Measurements from ENCODE around the gene FXYD4. TPM values are rescaled to one million over a fixed set of nuclear protein-coding genes. Genes with fewer than 3 reads are reported as not detected.
"Not testable (repeated sequence)": the region's sequence is repeated elsewhere in the genome, so short reads cannot be mapped to it uniquely, and the experiment has no call there.

The FXYD4 gene
- total RNA-seq, 2 experiments from 2014 or later: not detected

DNA sequence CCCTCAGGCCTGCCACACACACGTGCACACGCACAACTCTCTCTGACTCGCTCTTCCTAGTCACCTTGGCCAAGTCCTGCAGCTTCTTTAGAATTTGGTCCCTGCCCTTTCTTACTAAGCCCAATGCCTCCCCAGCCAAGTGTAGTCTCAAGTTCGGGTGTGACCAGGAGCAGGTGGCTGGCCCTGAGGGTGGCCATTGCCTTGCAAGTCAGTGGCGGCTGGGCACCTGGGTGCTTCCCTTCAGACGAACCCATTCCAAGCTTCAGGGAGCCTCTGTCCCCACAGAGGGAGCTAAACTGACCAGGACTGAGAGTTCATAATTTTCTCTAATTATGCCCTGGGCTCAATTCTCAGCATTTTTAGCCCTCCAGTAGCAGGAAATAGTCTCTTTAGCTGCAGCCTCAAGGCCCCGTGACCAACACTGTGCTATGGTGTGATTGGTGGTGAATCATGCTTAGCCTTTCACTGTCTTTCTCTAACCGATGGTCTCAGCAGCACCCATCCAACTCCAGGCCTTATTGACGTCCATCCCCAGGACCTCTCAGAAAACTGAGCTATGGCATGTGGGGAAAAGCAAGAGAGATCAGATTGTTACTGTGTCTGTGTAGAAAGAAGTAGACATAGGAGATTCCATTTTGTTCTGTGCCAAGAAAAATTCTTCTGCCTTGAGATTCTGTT is 34.7 kb upstream of the FXYD4 start:
- POLR2A ChIA-PET: interaction anchor here (0.6 kb wide), 1 partner anchor 41 kb away, joined by 3 read pairs; no protein-coding TSS in a partner anchor
- H3K4me1 Mint-ChIP-seq: peaks cover 24% of the 10 kb centered on the region
- H3K9me3 Mint-ChIP-seq: no peaks in the 10 kb centered on the region
- peaks cover 7% of the 10 kb centered on the region for H3K27me3 Mint-ChIP-seq
- peaks cover 4% of the 10 kb centered on the region for H3K36me3 Mint-ChIP-seq
- H3K4me3 Mint-ChIP-seq: no peak overlapping the region
- H3K27ac Mint-ChIP-seq: no peak overlapping the region
- no peak for ATAC-seq (ENCODE audit: low read depth)
- DNase-seq: no peak

DNA sequence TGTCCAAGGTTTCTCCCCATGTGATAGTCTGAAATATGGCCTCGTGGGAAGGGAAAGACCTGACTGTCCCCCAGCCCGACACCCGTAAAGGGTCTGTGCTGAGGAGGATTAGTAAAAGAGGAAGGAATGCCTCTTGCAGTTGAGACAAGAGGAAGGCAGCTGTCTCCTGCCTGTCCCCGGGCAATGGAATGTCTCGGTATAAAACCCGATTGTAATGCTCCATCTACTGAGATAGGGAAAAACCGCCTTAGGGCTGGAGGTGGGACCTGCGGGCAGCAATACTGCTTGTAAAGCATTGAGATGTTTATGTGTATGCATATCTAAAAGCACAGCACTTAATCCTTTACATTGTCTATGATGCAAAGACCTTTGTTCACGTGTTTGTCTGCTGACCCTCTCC is 33.9 kb upstream of the FXYD4 start:
- POLR2A ChIA-PET: interaction anchor here (0.6 kb wide), 1 partner anchor 42 kb away, joined by 3 read pairs; no protein-coding TSS in a partner anchor
- H3K27ac Mint-ChIP-seq; H3K27me3 Mint-ChIP-seq; H3K4me3 Mint-ChIP-seq; ATAC-seq (ENCODE audit: low read depth); DNase-seq; H3K9me3 Mint-ChIP-seq; H3K36me3 Mint-ChIP-seq: not testable (repeated sequence)
- peaks cover 18% of the 10 kb centered on the region for H3K4me1 Mint-ChIP-seq

DNA sequence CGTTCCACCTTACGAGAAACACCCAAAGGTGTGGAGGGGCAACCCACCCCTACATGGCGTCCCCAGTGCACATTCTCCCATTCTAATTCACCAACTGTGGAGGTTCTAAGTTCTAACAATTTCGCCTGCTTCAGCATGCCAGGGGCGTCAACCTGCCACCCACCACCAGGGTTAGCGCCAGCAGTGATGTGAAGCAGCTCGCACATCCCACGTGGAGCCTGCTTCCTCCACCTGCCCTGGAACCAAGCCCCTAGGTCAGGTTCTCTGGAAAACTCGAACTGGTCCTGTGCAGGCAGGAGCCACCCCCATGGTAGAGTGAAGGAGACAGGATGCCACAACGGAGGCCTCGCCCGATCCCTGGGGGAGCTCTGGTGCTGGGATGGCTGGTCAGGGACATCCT is 33.3 kb upstream of the FXYD4 start:
- Mint-ChIP-seq H3K27me3 (peaks cover 7% of the 10 kb centered on the region), H3K4me1 (peaks cover 12% of the 10 kb centered on the region), H3K4me3 (no peak overlapping the region), H3K36me3 (peaks cover 3% of the 10 kb centered on the region), H3K9me3 (no peaks in the 10 kb centered on the region), H3K27ac (no peak overlapping the region)
- no peak for DNase-seq
- no peak for ATAC-seq (ENCODE audit: low read depth)
- POLR2A ChIA-PET: no interaction called here

DNA sequence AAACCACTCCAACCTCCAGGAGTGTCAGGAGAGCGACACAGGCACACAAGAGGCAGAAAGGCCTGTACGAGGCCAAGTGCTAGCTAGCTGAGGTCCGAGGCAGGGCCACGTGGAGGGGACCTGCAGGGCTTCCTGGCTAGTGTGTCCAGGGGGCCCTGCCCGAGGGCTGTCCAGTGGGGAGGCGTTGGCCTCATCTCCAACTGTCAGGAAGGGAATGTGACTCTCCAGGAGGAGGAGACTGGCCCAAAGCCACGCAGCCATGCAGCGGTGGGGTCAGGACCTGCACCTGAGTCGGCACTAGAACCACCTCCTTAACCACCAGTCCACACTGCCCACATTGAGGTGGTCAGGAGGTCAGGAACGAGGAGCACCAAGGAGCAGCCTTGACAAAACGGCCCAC is 32.3 kb upstream of the FXYD4 start:
- Mint-ChIP-seq H3K4me1 (peaks cover 12% of the 10 kb centered on the region), H3K36me3 (no peaks in the 10 kb centered on the region), H3K27me3 (peaks cover 7% of the 10 kb centered on the region), H3K9me3 (no peaks in the 10 kb centered on the region), H3K4me3 (no peak overlapping the region), H3K27ac (no peak overlapping the region)
- DNase-seq: no peak
- ATAC-seq (ENCODE audit: low read depth): no peak
- POLR2A ChIA-PET: no interaction called here

DNA sequence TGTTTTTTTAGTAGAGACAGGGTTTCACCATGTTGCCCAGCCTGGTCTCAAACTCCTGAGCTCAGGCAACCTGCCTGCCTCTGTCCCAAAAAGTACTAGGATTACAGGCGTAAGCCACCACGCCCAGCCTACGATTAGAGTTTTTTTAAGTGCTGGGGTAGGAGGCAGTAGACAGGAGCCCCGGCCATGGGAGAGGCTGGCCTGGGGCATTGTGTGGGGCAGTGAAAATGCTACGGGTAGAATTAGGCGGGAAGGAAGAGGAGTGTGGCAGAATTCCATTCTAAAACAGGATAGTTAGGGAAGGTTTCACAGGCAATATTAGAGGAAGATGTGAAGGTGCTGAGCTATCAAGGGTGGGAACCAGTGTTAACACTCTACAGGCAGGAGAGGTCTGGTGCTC is 31.3 kb upstream of the FXYD4 start:
- no peaks in the 10 kb centered on the region for H3K9me3 Mint-ChIP-seq
- ATAC-seq (ENCODE audit: low read depth): no peak
- no peak overlapping the region for H3K4me3 Mint-ChIP-seq
- no peaks in the 10 kb centered on the region for H3K36me3 Mint-ChIP-seq
- H3K4me1 Mint-ChIP-seq: peaks cover 20% of the 10 kb centered on the region
- peaks cover 7% of the 10 kb centered on the region for H3K27me3 Mint-ChIP-seq
- DNase-seq: no peak
- H3K27ac Mint-ChIP-seq: no peak overlapping the region
- POLR2A ChIA-PET: no interaction called here

DNA sequence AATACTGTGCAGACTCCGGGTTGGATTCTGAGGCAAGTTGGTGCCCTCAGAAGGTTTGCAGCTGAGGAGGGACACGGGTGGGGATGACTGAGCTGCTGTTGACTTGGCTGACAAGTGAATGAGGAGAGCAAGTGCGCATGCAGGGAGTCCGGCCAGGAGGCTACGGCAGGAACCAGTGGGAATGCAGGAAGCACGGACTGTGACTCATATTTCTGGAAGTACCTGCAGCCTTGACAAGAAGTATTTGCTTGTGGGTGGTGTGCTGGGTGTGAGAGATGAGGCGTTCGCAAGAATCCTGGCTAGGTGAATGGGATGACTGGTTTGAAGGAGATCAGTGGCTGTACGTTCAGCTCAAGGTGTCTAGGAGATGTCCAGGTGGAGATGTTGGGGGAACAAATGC is 30.8 kb upstream of the FXYD4 start:
- peak overlapping the region; percentile 56 for H3K27ac Mint-ChIP-seq
- POLR2A ChIA-PET: no interaction called here

DNA sequence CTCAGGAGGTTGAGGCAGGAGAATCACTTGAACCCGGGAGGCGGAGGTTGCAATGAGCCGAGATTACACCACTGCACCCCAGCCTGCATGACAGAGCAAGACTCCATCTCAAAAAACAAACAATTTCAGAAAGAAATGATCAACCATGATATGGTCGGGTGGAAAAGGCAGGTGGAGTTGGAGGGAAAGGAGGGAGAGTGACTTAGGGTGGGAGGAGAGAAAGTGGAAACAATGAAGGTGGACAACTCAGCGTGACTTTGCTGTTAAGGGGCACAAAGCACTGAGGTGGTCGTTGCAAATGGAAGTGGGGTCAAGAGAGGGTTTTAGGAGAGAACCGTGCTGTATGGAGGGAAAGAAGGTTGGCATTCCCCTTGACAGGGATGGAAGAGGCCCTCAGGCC is 30.0 kb upstream of the FXYD4 start:
- no peak overlapping the region for H3K27ac Mint-ChIP-seq

More for the DNA sequence above, 30.8 kb upstream of the FXYD4 start:
- Mint-ChIP-seq H3K4me1 (peaks cover 20% of the 10 kb centered on the region), H3K9me3 (no peaks in the 10 kb centered on the region), H3K27me3 (peaks cover 7% of the 10 kb centered on the region), H3K36me3 (no peaks in the 10 kb centered on the region), H3K4me3 (no peak overlapping the region)
- no peak for DNase-seq
- no peak for ATAC-seq (ENCODE audit: low read depth)

DNA sequence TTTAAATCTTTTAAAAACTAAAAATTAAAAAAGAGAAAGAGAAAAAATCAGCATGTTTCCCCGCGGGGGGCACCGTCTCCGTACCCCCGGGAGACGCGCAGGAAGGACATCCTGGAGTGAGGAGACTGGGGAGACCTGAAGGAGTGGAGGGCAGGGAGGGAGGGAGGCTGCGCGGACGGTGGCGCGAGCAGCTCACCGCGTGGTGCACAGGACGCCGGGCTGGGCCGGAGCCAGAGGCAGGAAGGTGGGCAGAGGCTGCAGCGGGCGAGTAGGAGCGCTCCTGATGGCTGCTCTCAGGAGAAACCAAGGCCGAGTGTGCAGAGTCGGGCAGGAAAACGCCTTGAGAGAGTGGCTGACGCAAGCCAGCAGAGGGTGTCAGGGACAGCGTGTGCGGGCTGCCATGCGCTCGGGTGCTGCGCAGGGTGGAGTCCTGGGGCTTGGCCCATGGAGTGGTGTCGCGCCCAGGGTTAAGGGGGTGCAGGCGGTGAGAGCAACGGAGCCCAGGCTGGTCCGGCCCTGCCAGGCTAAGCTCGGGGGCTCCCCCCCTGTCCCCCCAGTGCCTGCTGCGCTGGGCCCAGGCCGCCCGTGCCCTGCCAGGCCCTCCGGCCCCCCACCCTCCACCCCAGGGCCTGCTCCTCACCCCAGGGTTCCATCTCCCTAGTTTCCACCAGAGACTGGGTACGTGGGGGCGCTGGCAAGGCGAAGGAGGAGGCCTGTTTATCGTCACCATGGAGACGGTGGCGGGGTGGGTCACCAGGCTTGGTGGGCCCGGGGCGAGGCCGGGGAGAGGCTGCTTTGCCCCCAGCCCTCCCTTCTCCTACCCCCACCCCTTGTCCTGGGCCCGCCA is 28.9 kb upstream of the FXYD4 start:
- Mint-ChIP-seq H3K27me3 (peaks cover 7% of the 10 kb centered on the region), H3K9me3 (no peaks in the 10 kb centered on the region), H3K36me3 (no peaks in the 10 kb centered on the region), H3K4me3 (no peak overlapping the region), H3K27ac (no peak overlapping the region), H3K4me1 (peaks cover 18% of the 10 kb centered on the region)
- POLR2A ChIA-PET: interaction anchor here (0.6 kb wide), 1 partner anchor 79 kb away, joined by 3 read pairs; no protein-coding TSS in a partner anchor
- no peak for ATAC-seq (ENCODE audit: low read depth)
- DNase-seq: no peak

More for the DNA sequence above, 30.0 kb upstream of the FXYD4 start:
- no peak for ATAC-seq (ENCODE audit: low read depth)
- H3K9me3 Mint-ChIP-seq: no peaks in the 10 kb centered on the region
- peaks cover 7% of the 10 kb centered on the region for H3K27me3 Mint-ChIP-seq
- peaks cover 20% of the 10 kb centered on the region for H3K4me1 Mint-ChIP-seq
- no peak for DNase-seq
- no peaks in the 10 kb centered on the region for H3K36me3 Mint-ChIP-seq
- no peak overlapping the region for H3K4me3 Mint-ChIP-seq
- POLR2A ChIA-PET: no interaction called here

DNA sequence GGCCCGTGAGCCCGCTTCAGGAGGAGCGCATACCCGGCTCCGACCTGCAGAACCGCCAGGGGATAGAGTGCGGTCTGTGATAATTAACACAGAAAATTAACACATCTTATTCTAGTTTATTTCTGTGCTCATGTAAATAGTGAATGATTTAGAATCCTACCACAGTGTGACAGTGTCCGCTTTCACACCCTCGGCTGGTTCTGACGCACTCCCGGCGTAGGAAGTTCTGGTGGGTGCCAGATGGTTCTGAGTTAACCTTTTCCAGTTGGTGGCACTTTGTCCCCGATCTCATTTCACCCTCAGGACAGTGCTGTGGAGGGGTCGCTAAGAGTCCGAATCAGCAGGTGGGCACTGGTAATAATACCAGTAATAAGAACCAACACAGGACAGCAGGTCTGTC is 28.3 kb upstream of the FXYD4 start:
- no peak for ATAC-seq (ENCODE audit: low read depth)
- peaks cover 7% of the 10 kb centered on the region for H3K27me3 Mint-ChIP-seq
- POLR2A ChIA-PET: interaction anchor here (0.6 kb wide), 1 partner anchor 80 kb away, joined by 3 read pairs; no protein-coding TSS in a partner anchor
- no peaks in the 10 kb centered on the region for H3K36me3 Mint-ChIP-seq
- no peak overlapping the region for H3K27ac Mint-ChIP-seq
- H3K9me3 Mint-ChIP-seq: no peaks in the 10 kb centered on the region
- no peak for DNase-seq
- no peak overlapping the region for H3K4me3 Mint-ChIP-seq
- H3K4me1 Mint-ChIP-seq: peaks cover 19% of the 10 kb centered on the region

DNA sequence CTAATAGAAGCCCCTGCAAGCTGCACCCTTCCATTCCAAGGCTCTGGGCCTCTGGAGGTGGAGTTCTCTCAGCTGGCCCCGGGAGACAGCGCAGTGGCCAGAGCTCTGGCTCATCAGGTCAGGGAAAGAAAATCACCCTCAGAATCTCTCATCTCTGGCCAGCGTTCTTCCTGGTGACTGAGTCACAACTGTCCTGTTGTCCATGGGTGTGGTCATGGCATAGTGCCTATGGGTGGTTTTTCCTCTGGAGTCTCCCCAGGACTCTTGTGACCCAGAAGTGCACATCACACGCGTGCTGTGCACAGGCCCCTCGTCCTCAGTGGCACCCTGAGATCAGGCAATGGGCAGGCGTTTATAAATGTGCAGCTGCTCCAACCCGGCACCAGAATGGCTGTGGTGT is 27.4 kb upstream of the FXYD4 start:
- ATAC-seq (ENCODE audit: low read depth) (no peak), DNase-seq (no peak)
- H3K9me3 Mint-ChIP-seq: no peaks in the 10 kb centered on the region
- POLR2A ChIA-PET: interaction anchor here (0.9 to 1.4 kb wide), 2 partner anchors 49 to 65 kb away, joined by 3 to 5 read pairs; partner anchors contain the start of gene HNRNPF
- H3K36me3 Mint-ChIP-seq: peaks cover 2% of the 10 kb centered on the region
- H3K27me3 Mint-ChIP-seq: peaks cover 9% of the 10 kb centered on the region
- peaks cover 27% of the 10 kb centered on the region for H3K4me1 Mint-ChIP-seq
- peak overlapping the region; percentile 24 for H3K27ac Mint-ChIP-seq
- H3K4me3 Mint-ChIP-seq: no peak overlapping the region

DNA sequence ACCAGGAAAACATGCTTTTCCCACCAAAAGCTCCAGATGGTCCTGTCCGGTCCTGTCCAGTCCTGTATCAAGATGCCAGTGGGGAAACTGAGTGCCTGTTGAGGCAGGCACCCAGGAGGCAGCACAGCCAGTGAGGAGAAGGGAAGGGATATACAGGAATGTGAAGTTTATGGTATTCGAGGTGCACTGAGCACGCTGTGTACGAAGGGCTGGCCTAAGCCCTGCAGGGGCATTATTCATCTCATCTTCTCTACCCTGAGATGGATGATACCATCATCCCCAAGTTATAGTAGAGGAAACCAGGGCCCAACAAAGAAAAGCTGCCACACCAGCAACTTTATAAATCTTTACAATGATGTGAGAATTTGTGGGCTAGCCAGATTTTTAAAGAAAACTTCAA is 23.4 kb upstream of the FXYD4 start:
- Mint-ChIP-seq H3K27ac (peak overlapping the region; percentile 69), H3K36me3 (peaks cover 2% of the 10 kb centered on the region), H3K4me1 (peaks cover 30% of the 10 kb centered on the region), H3K9me3 (no peaks in the 10 kb centered on the region), H3K27me3 (peaks cover 22% of the 10 kb centered on the region), H3K4me3 (no peak overlapping the region)
- POLR2A ChIA-PET: interaction anchor here (1.1 to 2.8 kb wide), 3 partner anchors 15 to 61 kb away, joined by 3 to 20 read pairs (median 3); no protein-coding TSS in a partner anchor
- peak; percentile 30 for ATAC-seq (ENCODE audit: low read depth)
- no peak for DNase-seq

DNA sequence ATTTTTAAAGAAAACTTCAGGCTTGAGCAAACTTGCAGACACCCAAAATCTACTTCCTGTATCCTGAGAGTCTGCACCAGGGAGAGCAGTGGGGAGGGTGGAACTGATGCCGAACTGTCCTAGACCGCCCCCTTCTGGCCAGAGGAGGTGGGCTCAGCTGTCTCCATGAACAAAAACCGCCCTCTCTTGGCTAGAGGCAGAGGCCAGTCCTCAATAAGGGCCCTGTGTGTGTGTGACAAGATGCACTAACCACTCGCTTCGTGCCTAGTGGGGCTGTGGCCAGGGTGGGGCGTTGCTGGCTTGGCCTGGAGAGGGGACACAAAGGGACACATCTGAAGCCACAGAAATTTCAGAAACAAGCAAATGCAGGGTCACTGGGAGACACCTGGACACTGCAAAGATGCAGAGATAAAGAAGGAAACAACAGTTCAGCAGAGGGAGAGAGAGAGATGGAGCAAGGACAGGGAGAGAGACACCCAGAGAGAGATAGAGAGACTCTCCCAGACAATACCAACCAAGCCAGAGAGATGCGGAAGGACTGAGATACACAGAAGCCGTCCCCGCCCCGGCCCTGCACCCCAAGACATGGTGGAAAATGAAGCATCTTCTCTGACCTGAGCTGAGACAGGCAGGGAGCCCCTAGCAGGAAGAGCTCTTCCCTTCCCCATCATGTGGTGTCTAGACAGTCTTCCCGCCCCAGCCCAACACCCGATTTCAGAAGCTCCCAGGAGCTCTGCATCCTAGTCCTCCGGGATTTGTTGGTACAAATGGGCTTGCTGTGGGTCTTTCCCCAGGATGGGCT is 22.7 kb upstream of the FXYD4 start:
- peak overlapping the region; percentile 22 for H3K4me3 Mint-ChIP-seq
- H3K9me3 Mint-ChIP-seq: no peaks in the 10 kb centered on the region
- DNase-seq: peak; percentile 85
- H3K4me1 Mint-ChIP-seq: peaks cover 30% of the 10 kb centered on the region
- peak overlapping the region; percentile 69 for H3K27ac Mint-ChIP-seq
- ATAC-seq (ENCODE audit: low read depth): peak; percentile 99
- H3K36me3 Mint-ChIP-seq: peaks cover 2% of the 10 kb centered on the region
- H3K27me3 Mint-ChIP-seq: peaks cover 26% of the 10 kb centered on the region
- POLR2A ChIA-PET: interaction anchor here (1.1 to 2.8 kb wide), 4 partner anchors 16 to 82 kb away, joined by 3 to 20 read pairs (median 3); no protein-coding TSS in a partner anchor

DNA sequence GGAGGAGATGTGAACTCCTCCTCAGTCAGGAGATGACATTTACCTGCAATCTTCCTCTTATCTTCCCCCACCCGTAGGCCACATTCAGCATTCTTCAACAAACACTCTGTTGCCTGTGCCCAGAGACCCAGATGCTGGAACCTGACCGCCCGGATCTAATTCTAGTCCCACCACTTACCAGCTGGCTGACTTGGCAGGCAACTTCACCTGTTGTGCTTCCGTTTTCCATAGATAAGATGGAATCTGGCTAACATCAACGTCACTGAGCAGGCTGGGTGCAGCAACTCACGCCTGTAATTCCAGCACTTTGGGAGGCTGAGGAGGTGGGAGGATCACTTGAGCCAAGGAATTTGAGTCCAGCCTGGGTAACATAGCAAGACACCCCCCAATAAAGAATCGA is 21.3 kb upstream of the FXYD4 start:
- DNase-seq: no peak
- Mint-ChIP-seq H3K4me3 (no peak overlapping the region), H3K36me3 (peaks cover 2% of the 10 kb centered on the region), H3K9me3 (no peaks in the 10 kb centered on the region), H3K4me1 (peaks cover 19% of the 10 kb centered on the region), H3K27me3 (peaks cover 28% of the 10 kb centered on the region), H3K27ac (no peak overlapping the region)
- no peak for ATAC-seq (ENCODE audit: low read depth)
- POLR2A ChIA-PET: interaction anchor here (2.8 kb wide), 1 partner anchor 57 kb away, joined by 20 read pairs; no protein-coding TSS in a partner anchor

Measured in activated naive CD8-positive, alpha-beta T cell treated with anti-CD3 and anti-CD28 coated beads, Interleukin-2, amount 10 ng/mL, durations not matched to agents 7 days and 5 days (primary cell).